Measurements from ENCODE around the gene PHC3. TPM values are rescaled to one million over a fixed set of nuclear protein-coding genes. Genes with fewer than 3 reads are reported as not detected.

Gene PHC3
- total and polyA plus RNA-seq, 2 of the 13 experiments (the other 11 are each of a cell fraction or from before 2014, with no cell fraction given): 24.1 to 49.0 TPM

DNA sequence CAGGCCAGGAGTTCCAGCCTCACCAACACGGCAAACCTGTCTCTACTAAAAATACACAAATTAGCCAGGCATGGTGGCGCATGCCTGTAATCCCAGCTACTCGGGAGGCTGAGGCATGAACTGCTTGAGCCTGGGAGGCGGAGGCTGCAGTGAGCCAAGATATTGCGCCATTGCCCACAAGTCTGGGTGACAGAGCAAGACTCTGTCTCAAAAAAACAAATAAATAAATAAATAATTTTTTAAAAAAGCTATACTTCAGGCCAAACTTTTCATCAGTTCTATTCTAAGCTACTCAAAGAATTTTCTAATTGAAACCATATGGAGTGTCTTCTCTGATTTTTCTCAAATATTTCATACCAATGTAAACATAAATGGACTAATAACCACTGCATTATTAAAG is 43.5 kb downstream of the PHC3 start:
- no peaks in the 10 kb centered on the region for H3K4me1 ChIP-seq (ENCODE audit: insufficient read depth, low read length)
- H4K20me1 ChIP-seq (ENCODE audit: insufficient read depth, low read length): no peaks in the 10 kb centered on the region
- H3K9ac ChIP-seq (ENCODE audit: insufficient read depth, low read depth, low read length): no peak overlapping the region
- POLR2A ChIA-PET: no interaction called here
- no peak overlapping the region for H3K4me3 ChIP-seq (replicated peaks in 1 of 3; ENCODE audit: insufficient read depth in 1 of 3, low read depth in 2 of 3, low read length in 3 of 3)
- H3K4me2 ChIP-seq (ENCODE audit: low read depth, low read length): no peak overlapping the region
- H3K27ac ChIP-seq (ENCODE audit: extremely low read length, insufficient read depth, low read length): no peak overlapping the region
- no peak for DNase-seq (ENCODE audit: low spot score)
- WGBS (ENCODE audit: low lambda C conversion rate): 100% methylated on average over 5 of the region's 5 CpGs
- H3K36me3 ChIP-seq (replicated peaks in 1 of 2; ENCODE audit: control insufficient read depth in 1 of 2, insufficient read depth in 2 of 2, low read length in 2 of 2): peaks cover 3 to 29% of the 10 kb centered on the region in 2 experiments; a peak in 4 of 5 replicates
- no peak overlapping the region for H2AFZ ChIP-seq (ENCODE audit: low read length)
- BruUV-seq (replicated peaks): no TSS peak
- no peaks in the 10 kb centered on the region for H3K79me2 ChIP-seq (ENCODE audit: insufficient read depth, low read length)
- no peak for FAIRE-seq
- no peaks in the 10 kb centered on the region for H3K27me3 ChIP-seq (ENCODE audit: control insufficient read depth in 1 of 2, insufficient read depth in 2 of 2, low read length in 2 of 2)
- no peak for ATAC-seq
- in situ Hi-C loops (cut with HindIII; ENCODE audit: extremely low pct_ligation_motif_present, low pct_unique_long_range_greater_than_20kb) (no loop called here), intact Hi-C loops (cut with micrococcal nuclease; ENCODE audit: unreplicated experiment) (no loop called here)
- no peak for TF ChIP-seq ZFP90 (CRISPR knock-in tag; IDR thresholded peaks at IDR 0.05; ENCODE audit: borderline replicate concordance)
- TF ChIP-seq, protein P1, sequence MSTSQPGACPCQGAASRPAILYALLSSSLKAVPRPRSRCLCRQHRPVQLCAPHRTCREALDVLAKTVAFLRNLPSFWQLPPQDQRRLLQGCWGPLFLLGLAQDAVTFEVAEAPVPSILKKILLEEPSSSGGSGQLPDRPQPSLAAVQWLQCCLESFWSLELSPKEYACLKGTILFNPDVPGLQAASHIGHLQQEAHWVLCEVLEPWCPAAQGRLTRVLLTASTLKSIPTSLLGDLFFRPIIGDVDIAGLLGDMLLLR (CRISPR knock-in tag; IDR thresholded peaks at IDR 0.05): no peak
- TF ChIP-seq THAP11 (CRISPR knock-in tag; IDR thresholded peaks at IDR 0.05): no peak
- no peak for TF ChIP-seq FOXJ3 (CRISPR knock-in tag; IDR thresholded peaks at IDR 0.05; ENCODE audit: borderline replicate concordance)
- TF ChIP-seq, protein P2, sequence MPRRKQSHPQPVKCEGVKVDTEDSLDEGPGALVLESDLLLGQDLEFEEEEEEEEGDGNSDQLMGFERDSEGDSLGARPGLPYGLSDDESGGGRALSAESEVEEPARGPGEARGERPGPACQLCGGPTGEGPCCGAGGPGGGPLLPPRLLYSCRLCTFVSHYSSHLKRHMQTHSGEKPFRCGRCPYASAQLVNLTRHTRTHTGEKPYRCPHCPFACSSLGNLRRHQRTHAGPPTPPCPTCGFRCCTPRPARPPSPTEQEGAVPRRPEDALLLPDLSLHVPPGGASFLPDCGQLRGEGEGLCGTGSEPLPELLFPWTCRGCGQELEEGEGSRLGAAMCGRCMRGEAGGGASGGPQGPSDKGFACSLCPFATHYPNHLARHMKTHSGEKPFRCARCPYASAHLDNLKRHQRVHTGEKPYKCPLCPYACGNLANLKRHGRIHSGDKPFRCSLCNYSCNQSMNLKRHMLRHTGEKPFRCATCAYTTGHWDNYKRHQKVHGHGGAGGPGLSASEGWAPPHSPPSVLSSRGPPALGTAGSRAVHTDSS (CRISPR knock-in tag; conservative IDR thresholded peaks at IDR 0.05): no peak
- no peak for TF ChIP-seq WIZ (CRISPR knock-in tag; IDR thresholded peaks at IDR 0.05)
- no peak for TF ChIP-seq ZNF83 (CRISPR knock-in tag; IDR thresholded peaks at IDR 0.05; ENCODE audit: borderline replicate concordance)
- no peak for TF ChIP-seq HOXA7 (CRISPR knock-in tag; IDR thresholded peaks at IDR 0.05)
- TF ChIP-seq NFATC3 (CRISPR knock-in tag; IDR thresholded peaks at IDR 0.05): no peak
- no peak for TF ChIP-seq TBP (CRISPR knock-in tag; IDR thresholded peaks at IDR 0.05)
- TF ChIP-seq MBD4 (IDR thresholded peaks at IDR 0.05; ENCODE audit: borderline replicate concordance, low read length): no peak
- TF ChIP-seq, protein P3, sequence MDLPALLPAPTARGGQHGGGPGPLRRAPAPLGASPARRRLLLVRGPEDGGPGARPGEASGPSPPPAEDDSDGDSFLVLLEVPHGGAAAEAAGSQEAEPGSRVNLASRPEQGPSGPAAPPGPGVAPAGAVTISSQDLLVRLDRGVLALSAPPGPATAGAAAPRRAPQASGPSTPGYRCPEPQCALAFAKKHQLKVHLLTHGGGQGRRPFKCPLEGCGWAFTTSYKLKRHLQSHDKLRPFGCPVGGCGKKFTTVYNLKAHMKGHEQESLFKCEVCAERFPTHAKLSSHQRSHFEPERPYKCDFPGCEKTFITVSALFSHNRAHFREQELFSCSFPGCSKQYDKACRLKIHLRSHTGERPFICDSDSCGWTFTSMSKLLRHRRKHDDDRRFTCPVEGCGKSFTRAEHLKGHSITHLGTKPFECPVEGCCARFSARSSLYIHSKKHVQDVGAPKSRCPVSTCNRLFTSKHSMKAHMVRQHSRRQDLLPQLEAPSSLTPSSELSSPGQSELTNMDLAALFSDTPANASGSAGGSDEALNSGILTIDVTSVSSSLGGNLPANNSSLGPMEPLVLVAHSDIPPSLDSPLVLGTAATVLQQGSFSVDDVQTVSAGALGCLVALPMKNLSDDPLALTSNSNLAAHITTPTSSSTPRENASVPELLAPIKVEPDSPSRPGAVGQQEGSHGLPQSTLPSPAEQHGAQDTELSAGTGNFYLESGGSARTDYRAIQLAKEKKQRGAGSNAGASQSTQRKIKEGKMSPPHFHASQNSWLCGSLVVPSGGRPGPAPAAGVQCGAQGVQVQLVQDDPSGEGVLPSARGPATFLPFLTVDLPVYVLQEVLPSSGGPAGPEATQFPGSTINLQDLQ (CRISPR knock-in tag; IDR thresholded peaks at IDR 0.05): no peak
- H3K9me3 ChIP-seq (ENCODE audit: low read length): no peaks in the 10 kb centered on the region
- CTCF ChIA-PET (ENCODE audit: low intra/inter-chr PET ratio, low total read pairs): no interaction called here
